ENCODE data around the gene ABCD3.

DNA sequence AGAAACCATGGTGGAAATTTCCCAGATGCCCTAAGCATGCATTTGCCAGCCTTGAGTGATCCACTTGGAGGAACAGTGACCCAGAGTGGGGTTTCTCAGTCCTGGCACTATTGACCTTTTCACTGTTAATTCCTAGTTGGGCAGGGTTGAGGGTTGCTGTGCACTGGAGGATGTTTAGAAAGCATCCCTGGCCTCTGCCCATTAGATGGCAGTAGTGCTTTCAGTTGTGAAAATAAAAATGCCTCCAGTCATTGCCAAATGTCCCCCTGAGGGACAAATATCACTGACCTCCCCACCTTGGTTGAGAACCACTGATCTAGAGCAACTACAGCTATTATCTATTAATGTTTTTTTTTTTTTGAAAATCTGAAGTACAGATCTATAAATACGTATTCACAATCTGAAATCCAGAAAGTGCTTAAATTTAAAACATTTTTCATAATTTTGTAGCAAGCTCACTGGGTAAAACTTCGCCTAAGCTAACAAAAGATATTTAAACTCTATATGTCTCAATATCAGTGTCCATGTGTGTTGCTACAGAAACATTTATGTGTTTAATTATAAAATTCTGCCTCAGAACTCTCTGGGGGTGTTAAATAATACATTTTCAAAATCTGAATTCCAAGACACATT, 96.0 kb downstream of the ABCD3 start:
- TF ChIP-seq, protein P1, sequence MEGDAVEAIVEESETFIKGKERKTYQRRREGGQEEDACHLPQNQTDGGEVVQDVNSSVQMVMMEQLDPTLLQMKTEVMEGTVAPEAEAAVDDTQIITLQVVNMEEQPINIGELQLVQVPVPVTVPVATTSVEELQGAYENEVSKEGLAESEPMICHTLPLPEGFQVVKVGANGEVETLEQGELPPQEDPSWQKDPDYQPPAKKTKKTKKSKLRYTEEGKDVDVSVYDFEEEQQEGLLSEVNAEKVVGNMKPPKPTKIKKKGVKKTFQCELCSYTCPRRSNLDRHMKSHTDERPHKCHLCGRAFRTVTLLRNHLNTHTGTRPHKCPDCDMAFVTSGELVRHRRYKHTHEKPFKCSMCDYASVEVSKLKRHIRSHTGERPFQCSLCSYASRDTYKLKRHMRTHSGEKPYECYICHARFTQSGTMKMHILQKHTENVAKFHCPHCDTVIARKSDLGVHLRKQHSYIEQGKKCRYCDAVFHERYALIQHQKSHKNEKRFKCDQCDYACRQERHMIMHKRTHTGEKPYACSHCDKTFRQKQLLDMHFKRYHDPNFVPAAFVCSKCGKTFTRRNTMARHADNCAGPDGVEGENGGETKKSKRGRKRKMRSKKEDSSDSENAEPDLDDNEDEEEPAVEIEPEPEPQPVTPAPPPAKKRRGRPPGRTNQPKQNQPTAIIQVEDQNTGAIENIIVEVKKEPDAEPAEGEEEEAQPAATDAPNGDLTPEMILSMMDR (conservative IDR thresholded peaks at IDR 0.05 in 1 of 2, IDR thresholded peaks at IDR 0.05 in 1 of 2; ENCODE audit: low read depth in 1 of 2, low read length in 2 of 2), result peak; percentile 77 to 78
- TF ChIP-seq EZH2 (IDR thresholded peaks at IDR 0.05; ENCODE audit: low read length, missing control alignments), result no peak

Measured in fibroblast of lung (primary cell).